NCI-H1048 (cell line): Measurements from ENCODE around the gene FAM241A.
A peak's percentile ranks its signal among the peaks of the same experiment; 100 is the strongest.
"Not testable (repeated sequence)": the region's sequence is repeated elsewhere in the genome, so short reads cannot be mapped to it uniquely, and the experiment has no call there.

Experiments used
- DNase-seq: peaks from one replicate; lab custom pipeline; 2025; lab: John Stamatoyannopoulos, UW

The FAM241A gene

GRCh38 chr4:112173593-112174558 lies 28.6 kb downstream of the FAM241A start:
- no peak for DNase-seq

GRCh38 chr4:112175840-112176239 lies 30.6 kb downstream of the FAM241A start:
- DNase-seq: no peak

GRCh38 chr4:112176596-112176995 lies 31.3 kb downstream of the FAM241A start:
- DNase-seq: no peak

- DNase-seq: not testable (repeated sequence)
These were observed 33.5 kb downstream of the FAM241A start for GRCh38 chr4:112178741-112179140.

GRCh38 chr4:112181358-112182000 lies 36.2 kb downstream of the FAM241A start:
- no peak for DNase-seq

- no peak for DNase-seq
These were observed 37.4 kb downstream of the FAM241A start for GRCh38 chr4:112182604-112183003.

- DNase-seq: no peak
These were observed 38.0 kb downstream of the FAM241A start for GRCh38 chr4:112183252-112183651.

GRCh38 chr4:112184438-112184837 lies 39.2 kb downstream of the FAM241A start:
- no peak for DNase-seq

GRCh38 chr4:112185334-112185733 lies 40.1 kb downstream of the FAM241A start:
- no peak for DNase-seq

GRCh38 chr4:112185740-112186670 lies 40.8 kb downstream of the FAM241A start:
- DNase-seq: no peak

- DNase-seq: no peak
These were observed 44.5 kb downstream of the FAM241A start for GRCh38 chr4:112189754-112190153.

GRCh38 chr4:112190684-112191083 lies 45.4 kb downstream of the FAM241A start:
- peak; percentile 12 for DNase-seq

GRCh38 chr4:112196461-112196860 lies 51.2 kb downstream of the FAM241A start:
- no peak for DNase-seq

- no peak for DNase-seq
These were observed 53.8 kb downstream of the FAM241A start for GRCh38 chr4:112199041-112199440.

GRCh38 chr4:112201915-112202505 lies 56.8 kb downstream of the FAM241A start:
- DNase-seq: no peak

GRCh38 chr4:112203593-112203992 lies 58.3 kb downstream of the FAM241A start:
- DNase-seq: no peak

- DNase-seq: no peak
These were observed 61.2 kb downstream of the FAM241A start for GRCh38 chr4:112206431-112206830.

- DNase-seq: not testable (repeated sequence)
These were observed 63.2 kb downstream of the FAM241A start for GRCh38 chr4:112208137-112209095.

GRCh38 chr4:112210777-112211176 lies 65.5 kb downstream of the FAM241A start:
- no peak for DNase-seq

- DNase-seq: no peak
These were observed 67.8 kb downstream of the FAM241A start for GRCh38 chr4:112213091-112213490.
